CD4-positive, alpha-beta T cell treated with Interleukin-17A for 4 hours (primary cell): ENCODE measurements around the gene PPP1R8.
"Not testable (repeated sequence)": the region's sequence is repeated elsewhere in the genome, so short reads cannot be mapped to it uniquely, and the experiment has no call there.

Experiments
- DNase-seq: peaks from one replicate; pipeline ENCODE4 v3.0.0-alpha.2; 2020; ENCODE audit warnings: mixed read lengths

The PPP1R8 gene

DNA sequence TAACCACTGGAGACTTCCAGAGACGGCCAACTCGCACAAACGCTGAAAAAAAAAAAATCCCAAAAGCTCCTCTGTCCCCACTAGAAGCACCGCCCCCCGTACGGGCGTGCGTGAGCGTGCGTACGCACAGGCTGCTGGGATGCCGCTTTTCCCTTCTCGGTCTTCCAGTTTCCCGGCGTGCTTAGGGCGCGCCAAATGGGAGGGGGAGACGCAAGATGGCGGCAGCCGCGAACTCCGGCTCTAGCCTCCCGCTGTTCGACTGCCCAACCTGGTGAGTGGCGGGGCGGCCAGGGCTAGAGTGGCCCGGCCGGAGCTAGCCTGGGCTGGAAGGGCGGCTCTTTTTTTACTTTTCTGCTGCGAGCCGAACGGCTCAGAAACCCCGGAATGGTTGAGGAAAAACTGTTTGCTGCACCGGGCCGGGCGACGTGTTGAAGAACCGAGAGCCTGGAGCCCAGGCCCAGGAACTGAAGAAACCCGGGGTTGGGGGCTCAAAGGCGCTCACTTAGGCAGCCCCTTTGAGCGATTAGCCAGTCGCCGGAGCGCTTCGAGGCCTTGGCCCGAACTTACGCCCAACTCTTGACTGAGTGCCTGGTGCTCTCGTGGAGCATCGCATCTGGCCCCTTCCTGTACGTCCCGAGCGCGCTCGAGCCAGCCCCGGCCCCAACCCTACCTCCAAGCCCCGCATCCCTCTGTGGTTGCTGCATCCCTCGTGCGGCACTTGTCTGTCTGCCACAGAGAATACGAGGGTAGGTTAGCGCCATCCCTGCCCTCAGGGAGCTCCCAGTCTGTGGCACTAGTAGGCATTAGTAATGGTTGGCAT, at the start of gene PPP1R8:
PPP1R8 (plus strand) TSS at position 162 of the 820 bp plus-strand sequence; CDS start at position 216, 54 bp downstream.
- peak; percentile 92 for DNase-seq

DNA sequence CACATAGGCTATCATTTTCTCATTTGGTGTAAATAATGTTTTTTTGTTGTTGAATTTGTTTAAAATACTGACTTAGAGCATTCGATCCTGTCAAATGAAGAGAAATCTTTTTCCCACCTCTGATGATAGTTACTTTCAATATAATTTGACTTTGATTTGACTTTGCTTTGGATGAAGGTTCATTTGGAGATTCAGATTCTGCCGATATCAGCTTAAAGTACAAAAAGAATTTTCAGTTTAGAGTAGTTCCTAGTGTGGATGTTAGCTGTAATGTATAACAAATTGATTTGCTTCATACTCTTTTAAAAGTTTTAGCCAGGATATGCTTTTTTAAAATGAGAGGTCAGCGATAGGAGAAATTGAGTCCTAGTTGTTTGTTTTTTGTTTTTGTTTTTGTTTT, 47.6 kb upstream of the PPP1R8 start:
- no peak for DNase-seq

DNA sequence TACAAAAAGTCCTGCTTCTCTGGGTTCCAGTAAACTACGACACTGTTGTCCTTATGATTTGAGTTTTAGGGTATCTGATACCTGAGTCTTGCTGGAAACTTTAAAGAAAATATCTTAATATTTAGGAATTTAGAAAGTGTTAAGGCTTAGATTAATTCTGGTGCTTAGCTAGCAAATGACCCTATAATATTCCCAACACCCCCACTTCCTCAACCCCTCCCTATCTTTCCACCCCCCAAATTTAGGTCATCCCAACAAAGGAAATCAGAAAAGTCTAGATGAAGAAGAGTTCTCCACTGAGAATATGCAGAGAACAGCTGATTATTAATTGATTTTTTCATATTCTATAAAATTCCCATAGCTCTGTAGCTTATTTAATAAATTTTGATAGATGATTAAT, 45.9 kb upstream of the PPP1R8 start:
- no peak for DNase-seq

- DNase-seq: no peak
These were observed 44.7 kb upstream of the PPP1R8 start for GRCh38 chr1:27785781-27786455.

DNA sequence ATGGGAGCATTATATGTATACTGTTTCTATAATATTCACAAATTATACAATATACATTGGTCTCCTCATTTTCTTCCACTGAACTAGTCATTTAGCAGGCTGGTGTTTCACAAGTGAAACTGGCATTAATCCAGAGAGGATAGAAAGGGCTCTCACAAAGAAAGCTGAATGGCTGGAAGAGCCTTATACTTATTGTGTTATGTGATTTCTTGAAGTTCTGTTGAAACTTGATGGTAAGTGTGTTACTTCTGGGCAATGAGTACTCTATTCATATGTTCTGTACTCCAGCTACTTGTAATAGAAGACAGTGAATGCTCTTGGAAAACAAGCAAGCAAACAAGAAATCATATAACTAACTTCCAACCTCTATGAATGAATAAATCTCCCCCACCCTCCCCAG, 42.7 kb upstream of the PPP1R8 start:
- no peak for DNase-seq

GRCh38 chr1:27789540-27790041, 41.0 kb upstream of the PPP1R8 start:
- DNase-seq: no peak

- not testable (repeated sequence) for DNase-seq
These were observed 40.3 kb upstream of the PPP1R8 start for GRCh38 chr1:27790270-27790669.

- no peak for DNase-seq
These were observed 35.0 kb upstream of the PPP1R8 start for GRCh38 chr1:27795601-27796000.

DNA sequence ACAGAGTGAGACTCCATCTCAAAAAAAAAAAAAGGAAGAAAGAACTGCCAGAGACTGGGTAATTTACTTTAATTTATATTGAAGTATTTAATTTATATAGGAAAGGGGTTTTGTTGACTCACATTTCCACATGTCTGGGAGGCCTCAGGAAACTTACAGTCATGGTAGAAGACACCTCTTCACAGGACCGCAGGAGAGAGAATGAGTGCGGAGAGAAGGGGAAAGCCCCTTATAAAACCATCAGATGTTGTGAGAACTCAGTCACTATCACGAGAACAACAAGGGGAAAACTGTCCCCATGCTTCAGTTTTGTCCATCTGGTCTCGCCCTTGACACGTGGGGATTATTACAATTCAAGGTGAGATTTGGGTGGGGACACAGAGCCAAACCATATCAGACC, 25.8 kb upstream of the PPP1R8 start:
- DNase-seq: no peak

- no peak for DNase-seq
These were observed 23.8 kb upstream of the PPP1R8 start for GRCh38 chr1:27806758-27807157.

GRCh38 chr1:27807385-27807784, 23.2 kb upstream of the PPP1R8 start:
- no peak for DNase-seq

GRCh38 chr1:27808131-27808530, 22.5 kb upstream of the PPP1R8 start:
- not testable (repeated sequence) for DNase-seq

DNA sequence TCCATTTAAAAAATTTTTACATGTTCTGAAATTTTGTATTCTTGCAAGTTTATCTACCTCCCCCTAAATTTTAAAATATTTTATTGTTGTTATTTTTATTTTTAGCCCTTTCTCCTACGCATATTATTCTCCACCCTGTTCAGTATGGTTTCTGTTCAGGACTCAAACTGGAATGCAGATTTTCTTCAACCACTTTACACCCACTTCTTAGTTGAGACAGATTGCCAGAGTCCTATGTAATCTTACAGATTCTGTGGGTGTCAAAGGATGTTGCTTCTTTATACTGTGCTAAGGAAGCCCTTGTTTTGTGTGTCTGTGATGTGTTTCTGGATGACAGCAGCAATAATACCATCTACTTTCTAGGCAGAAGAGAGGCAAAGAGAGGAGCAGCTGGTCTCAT, 20.7 kb upstream of the PPP1R8 start:
- no peak for DNase-seq

DNA sequence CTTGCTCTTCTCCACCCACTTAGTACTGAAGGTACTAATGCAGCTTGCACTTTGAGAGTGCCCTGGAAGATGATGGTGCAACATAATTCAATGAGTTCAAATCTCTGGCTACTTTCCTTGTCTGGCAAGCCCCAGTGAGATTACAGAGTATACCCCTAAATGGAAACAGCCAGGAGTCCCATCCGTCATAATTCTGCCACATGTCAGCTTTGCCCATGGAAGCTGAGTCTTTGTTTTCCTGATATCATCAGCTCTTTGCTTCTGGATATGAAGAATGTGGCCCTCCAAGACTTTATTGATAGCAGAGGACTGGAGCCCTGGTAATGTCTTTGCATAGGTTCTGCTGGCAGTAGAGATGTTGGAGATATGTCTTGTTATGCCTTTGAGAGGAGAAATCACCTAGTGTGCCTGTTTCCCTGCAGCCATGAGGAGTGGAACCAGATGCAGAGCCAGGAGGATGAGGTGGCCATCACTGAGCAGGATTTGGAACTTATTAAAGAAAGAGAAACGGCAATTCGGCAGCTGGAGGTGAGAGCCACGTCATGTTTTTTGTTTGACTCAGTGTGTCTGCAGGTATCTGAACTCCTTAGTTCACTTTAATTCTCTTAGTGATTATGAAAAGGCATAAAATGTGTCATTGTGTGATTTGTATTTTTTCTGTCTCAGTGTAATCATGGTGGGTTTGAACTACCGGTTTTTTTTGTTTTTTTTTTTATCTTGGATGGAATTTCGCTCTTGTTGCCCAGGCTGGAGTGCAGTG, 18.7 kb upstream of the PPP1R8 start:
- DNase-seq: no peak

- DNase-seq: no peak
These were observed 13.5 kb upstream of the PPP1R8 start for GRCh38 chr1:27816921-27817630.

DNA sequence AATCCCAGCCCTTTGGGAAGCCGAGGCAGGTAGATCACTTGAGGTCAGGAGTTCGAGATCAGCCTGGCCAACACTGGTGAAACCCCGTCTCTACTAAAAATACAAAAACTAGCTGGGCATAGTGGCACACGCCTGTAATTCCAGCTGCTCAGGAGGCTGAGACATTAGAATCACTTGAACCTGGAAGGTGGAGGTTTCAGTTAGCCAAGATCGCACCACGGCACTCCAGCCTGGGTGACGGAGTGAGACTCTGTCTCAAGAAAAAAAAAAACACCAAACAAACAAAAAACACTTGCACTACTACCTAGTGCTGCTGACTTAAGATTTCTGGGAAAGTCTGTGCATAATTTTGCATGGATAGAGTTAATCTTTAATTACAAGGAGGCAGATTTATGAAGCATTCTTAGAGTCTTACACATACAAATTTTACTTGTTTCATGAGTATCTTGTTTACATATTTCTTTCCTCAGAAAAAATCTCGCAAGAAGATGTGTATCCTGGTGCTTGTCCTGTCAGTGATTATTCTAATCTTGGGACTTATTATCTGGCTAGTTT, 8.7 kb upstream of the PPP1R8 start:
- DNase-seq: no peak

- no peak for DNase-seq
These were observed 6.8 kb upstream of the PPP1R8 start for GRCh38 chr1:27823784-27824183.

GRCh38 chr1:27824411-27824810, 6.2 kb upstream of the PPP1R8 start:
- DNase-seq: no peak

DNA sequence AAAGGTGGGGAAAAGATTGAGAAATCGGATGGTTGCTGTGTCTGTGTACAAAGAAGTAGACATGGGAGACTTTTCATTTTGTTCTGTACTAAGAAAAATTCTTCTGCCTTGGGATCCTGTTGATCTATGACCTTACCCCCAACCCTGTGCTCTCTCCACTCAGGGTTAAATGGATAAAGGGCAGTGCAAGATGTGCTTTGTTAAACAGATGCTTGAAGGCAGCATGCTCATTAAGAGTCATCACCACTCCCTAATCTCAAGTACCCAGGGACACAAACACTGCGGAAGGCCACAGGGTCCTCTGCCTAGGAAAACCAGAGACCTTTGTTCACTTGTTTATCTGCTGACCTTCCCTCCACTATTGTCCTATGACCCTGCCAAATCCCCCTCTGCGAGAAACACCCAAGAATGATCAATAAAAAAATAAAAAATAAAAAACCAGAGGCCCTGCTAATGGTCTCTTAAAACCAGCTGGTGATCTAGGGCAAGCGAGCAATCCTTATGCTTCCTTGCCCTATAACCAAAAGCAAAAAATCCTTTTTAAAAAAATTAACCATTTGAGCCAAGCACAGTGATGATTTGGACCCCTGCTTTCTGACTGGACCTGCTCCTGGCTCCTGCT, 1.1 kb upstream of the PPP1R8 start:
- DNase-seq: not testable (repeated sequence)

GRCh38 chr1:27831568-27832410, 1.2 kb downstream of the PPP1R8 start:
- no peak for DNase-seq

DNA sequence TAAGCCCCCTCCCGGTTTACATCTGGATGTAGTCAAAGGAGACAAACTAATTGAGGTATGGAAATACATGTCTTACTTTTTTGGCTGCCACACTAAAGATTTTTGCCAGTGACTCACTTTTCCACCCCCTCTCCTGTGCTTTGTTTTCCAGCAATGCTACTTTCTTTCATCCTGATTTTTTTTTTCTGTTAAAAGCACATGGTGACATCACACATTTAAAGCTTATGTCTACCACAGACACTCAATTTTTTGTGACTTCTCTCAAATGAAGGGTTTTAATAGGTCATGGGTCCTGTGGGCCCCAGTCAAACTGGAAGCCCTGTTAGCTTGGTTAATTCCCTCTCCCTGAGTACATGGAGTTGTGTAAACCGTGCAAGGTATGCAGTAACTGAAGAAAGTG, 2.2 kb downstream of the PPP1R8 start:
- no peak for DNase-seq
